SK-N-SH treated with all-trans-retinoic acid at 6 μM for 48 hours (cell line): ENCODE data around the gene NCAM2.

ENCODE experiments used
- ATAC-seq: fragments of 200-7000 bp; cut with Tn5 transposase; 3 replicates; pipeline ENCODE4 v1.9.1; 2020; ENCODE audit warnings: mild to moderate bottlenecking, moderate library complexity
- ARNTL ChIP-seq: fragments of 450-650 bp; formaldehyde crosslinking; IDR thresholded peaks from 2 replicates; pipeline ENCODE4 v1.5.0; 2020; ENCODE audit warnings: low read depth, mild to moderate bottlenecking, moderate library complexity, borderline replicate concordance
- BACH2 ChIP-seq: fragments of 250-450 bp; sonication (Bioruptor Pico); IDR thresholded peaks from 2 replicates; pipeline ENCODE4 v1.9.0; 2021; ENCODE audit warnings: mild to moderate bottlenecking, borderline replicate concordance
- CSDC2 ChIP-seq: fragments of 250-450 bp; sonication (Bioruptor Pico); IDR thresholded peaks from 2 replicates; pipeline ENCODE4 v1.5.0; 2020; ENCODE audit warnings: mild to moderate bottlenecking, moderate library complexity
- ESRRG ChIP-seq: fragments of 250-450 bp; sonication (Bioruptor Pico); IDR thresholded peaks from 2 replicates; pipeline ENCODE4 v1.6.1; 2021; ENCODE audit warnings: mild to moderate bottlenecking
- GLIS3 ChIP-seq: fragments of 250-450 bp; sonication (Bioruptor Pico); IDR thresholded peaks from 2 replicates; pipeline ENCODE4 v1.5.0; 2020; ENCODE audit warnings: mild to moderate bottlenecking, moderate library complexity
- ISL1 ChIP-seq: fragments of 250-450 bp; sonication (Bioruptor Pico); IDR thresholded peaks from 2 replicates; pipeline ENCODE4 v2.1.2; 2022; ENCODE audit warnings: mild to moderate bottlenecking, moderate library complexity
- OSR1 ChIP-seq: fragments of 250-450 bp; sonication (Bioruptor Pico); IDR thresholded peaks from 2 replicates; pipeline ENCODE4 v1.8.0; 2022; ENCODE audit warnings: moderate library complexity, mild to moderate bottlenecking, inconsistent platforms
- PPARA ChIP-seq: fragments of 250-450 bp; sonication (Bioruptor Pico); IDR thresholded peaks from 2 replicates; pipeline ENCODE4 v1.5.0; 2020; ENCODE audit warnings: mild to moderate bottlenecking, borderline replicate concordance
- RARB ChIP-seq: fragments of 250-450 bp; sonication (Bioruptor Pico); IDR thresholded peaks from 2 replicates; pipeline ENCODE4 v1.8.0; 2021; ENCODE audit warnings: mild to moderate bottlenecking, moderate library complexity
- SNAI2 ChIP-seq: fragments of 250-450 bp; sonication (Bioruptor Pico); IDR thresholded peaks from 2 replicates; pipeline ENCODE4 v1.5.0; 2020; ENCODE audit warnings: mild to moderate bottlenecking, moderate library complexity
- TCF4 ChIP-seq: fragments of 250-450 bp; sonication (Bioruptor Pico); IDR thresholded peaks from 2 replicates; pipeline ENCODE4 v1.8.0; 2021; ENCODE audit warnings: mild to moderate bottlenecking, moderate library complexity, borderline replicate concordance
- TOX ChIP-seq: fragments of 250-450 bp; sonication (Bioruptor Pico); IDR thresholded peaks from 2 replicates; pipeline ENCODE4 v1.8.0; 2021; ENCODE audit warnings: mild to moderate bottlenecking, moderate library complexity, borderline replicate concordance
- ZC3H10 ChIP-seq: fragments of 250-450 bp; sonication (Bioruptor Pico); IDR thresholded peaks from 2 replicates; pipeline ENCODE4 v1.5.1; 2021; ENCODE audit warnings: mild to moderate bottlenecking, moderate library complexity
- ZFP3 ChIP-seq: fragments of 250-450 bp; sonication (Bioruptor Pico); IDR thresholded peaks from 2 replicates; pipeline ENCODE4 v1.5.0; 2020; ENCODE audit warnings: mild to moderate bottlenecking, moderate library complexity
- ZFP30 ChIP-seq: fragments of 450-650 bp; formaldehyde crosslinking; IDR thresholded peaks from 2 replicates; pipeline ENCODE4 v1.5.0; 2022; ENCODE audit warnings: mild to moderate bottlenecking, moderate library complexity
- ZNF565 ChIP-seq: fragments of 450-650 bp; formaldehyde crosslinking; conservative IDR thresholded peaks from 2 replicates; pipeline ENCODE4 v1.5.0; 2020; ENCODE audit warnings: low read depth, mild to moderate bottlenecking, moderate library complexity
- ZNF70 ChIP-seq: fragments of 450-650 bp; formaldehyde crosslinking; IDR thresholded peaks from 2 replicates; pipeline ENCODE4 v1.5.0; 2020; ENCODE audit warnings: mild to moderate bottlenecking, moderate library complexity
- ZNF8 ChIP-seq: fragments of 450-650 bp; formaldehyde crosslinking; IDR thresholded peaks from 2 replicates; pipeline ENCODE4 v1.5.0; 2020; ENCODE audit warnings: mild to moderate bottlenecking, moderate library complexity
- TF ChIP-seq, protein P1 (sequence below): fragments of 250-450 bp; sonication (Bioruptor Pico); IDR thresholded peaks from 2 replicates; pipeline ENCODE4 v1.8.0; 2020; ENCODE audit warnings: mild to moderate bottlenecking, moderate library complexity, borderline replicate concordance
- TF ChIP-seq, protein P2 (sequence below): fragments of 250-450 bp; sonication (Bioruptor Pico); IDR thresholded peaks from 2 replicates; pipeline ENCODE4 v1.8.0; 2021; ENCODE audit warnings: low read depth, mild to moderate bottlenecking, moderate library complexity, borderline replicate concordance
- TF ChIP-seq, protein P3 (sequence below): fragments of 250-450 bp; sonication (Bioruptor Pico); IDR thresholded peaks from 2 replicates; pipeline ENCODE4 v1.5.0; 2020; ENCODE audit warnings: mild to moderate bottlenecking, moderate library complexity
- TF ChIP-seq, protein P4 (sequence below): fragments of 250-450 bp; sonication (Bioruptor Pico); IDR thresholded peaks from 2 replicates; pipeline ENCODE4 v1.5.1; 2021; ENCODE audit warnings: mild to moderate bottlenecking, moderate library complexity
- TF ChIP-seq, protein P5 (sequence below): fragments of 250-450 bp; sonication (Bioruptor Pico); IDR thresholded peaks from 2 replicates; pipeline ENCODE4 v1.5.1; 2020; ENCODE audit warnings: low read depth, mild to moderate bottlenecking, moderate library complexity

NCAM2 gene

DNA sequence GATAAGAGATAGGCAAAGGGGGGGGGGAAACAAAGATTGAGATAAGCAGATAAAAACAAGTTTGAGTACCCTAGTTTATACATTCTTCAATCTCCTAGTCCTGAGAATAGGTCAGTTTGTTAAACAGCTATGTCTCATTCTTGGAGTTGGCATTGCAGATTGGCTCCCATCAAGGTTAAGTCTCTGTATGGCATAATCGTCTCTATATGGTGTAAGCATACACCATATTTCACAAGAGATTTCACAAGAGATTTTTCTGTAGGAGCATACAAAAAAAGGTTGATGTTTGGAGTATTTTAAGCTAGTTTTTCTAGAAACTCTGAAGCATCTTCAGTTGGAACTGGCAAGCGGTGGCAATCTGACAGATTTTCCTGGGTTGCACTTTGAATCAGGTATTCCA lies 35.8 kb downstream of the NCAM2 start:
- ATAC-seq = no peak
- TF ChIP-seq, protein P1, sequence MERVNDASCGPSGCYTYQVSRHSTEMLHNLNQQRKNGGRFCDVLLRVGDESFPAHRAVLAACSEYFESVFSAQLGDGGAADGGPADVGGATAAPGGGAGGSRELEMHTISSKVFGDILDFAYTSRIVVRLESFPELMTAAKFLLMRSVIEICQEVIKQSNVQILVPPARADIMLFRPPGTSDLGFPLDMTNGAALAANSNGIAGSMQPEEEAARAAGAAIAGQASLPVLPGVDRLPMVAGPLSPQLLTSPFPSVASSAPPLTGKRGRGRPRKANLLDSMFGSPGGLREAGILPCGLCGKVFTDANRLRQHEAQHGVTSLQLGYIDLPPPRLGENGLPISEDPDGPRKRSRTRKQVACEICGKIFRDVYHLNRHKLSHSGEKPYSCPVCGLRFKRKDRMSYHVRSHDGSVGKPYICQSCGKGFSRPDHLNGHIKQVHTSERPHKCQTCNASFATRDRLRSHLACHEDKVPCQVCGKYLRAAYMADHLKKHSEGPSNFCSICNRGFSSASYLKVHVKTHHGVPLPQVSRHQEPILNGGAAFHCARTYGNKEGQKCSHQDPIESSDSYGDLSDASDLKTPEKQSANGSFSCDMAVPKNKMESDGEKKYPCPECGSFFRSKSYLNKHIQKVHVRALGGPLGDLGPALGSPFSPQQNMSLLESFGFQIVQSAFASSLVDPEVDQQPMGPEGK = no peak
- TF ChIP-seq TCF4 (CRISPR knock-in tag) = no peak
- TF ChIP-seq RARB (CRISPR knock-in tag) = no peak
- TF ChIP-seq TOX = no peak
- TF ChIP-seq ZNF70 (CRISPR knock-in tag) = no peak
- TF ChIP-seq, protein P2, sequence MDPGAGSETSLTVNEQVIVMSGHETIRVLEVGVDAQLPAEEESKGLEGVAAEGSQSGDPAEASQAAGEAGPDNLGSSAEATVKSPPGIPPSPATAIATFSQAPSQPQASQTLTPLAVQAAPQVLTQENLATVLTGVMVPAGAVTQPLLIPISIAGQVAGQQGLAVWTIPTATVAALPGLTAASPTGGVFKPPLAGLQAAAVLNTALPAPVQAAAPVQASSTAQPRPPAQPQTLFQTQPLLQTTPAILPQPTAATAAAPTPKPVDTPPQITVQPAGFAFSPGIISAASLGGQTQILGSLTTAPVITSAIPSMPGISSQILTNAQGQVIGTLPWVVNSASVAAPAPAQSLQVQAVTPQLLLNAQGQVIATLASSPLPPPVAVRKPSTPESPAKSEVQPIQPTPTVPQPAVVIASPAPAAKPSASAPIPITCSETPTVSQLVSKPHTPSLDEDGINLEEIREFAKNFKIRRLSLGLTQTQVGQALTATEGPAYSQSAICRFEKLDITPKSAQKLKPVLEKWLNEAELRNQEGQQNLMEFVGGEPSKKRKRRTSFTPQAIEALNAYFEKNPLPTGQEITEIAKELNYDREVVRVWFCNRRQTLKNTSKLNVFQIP = no peak
- no peak for TF ChIP-seq GLIS3 (CRISPR knock-in tag)
- no peak for TF ChIP-seq CSDC2 (CRISPR knock-in tag)
- TF ChIP-seq ISL1 = no peak
- no peak for TF ChIP-seq PPARA (CRISPR knock-in tag)
- TF ChIP-seq, protein P3, sequence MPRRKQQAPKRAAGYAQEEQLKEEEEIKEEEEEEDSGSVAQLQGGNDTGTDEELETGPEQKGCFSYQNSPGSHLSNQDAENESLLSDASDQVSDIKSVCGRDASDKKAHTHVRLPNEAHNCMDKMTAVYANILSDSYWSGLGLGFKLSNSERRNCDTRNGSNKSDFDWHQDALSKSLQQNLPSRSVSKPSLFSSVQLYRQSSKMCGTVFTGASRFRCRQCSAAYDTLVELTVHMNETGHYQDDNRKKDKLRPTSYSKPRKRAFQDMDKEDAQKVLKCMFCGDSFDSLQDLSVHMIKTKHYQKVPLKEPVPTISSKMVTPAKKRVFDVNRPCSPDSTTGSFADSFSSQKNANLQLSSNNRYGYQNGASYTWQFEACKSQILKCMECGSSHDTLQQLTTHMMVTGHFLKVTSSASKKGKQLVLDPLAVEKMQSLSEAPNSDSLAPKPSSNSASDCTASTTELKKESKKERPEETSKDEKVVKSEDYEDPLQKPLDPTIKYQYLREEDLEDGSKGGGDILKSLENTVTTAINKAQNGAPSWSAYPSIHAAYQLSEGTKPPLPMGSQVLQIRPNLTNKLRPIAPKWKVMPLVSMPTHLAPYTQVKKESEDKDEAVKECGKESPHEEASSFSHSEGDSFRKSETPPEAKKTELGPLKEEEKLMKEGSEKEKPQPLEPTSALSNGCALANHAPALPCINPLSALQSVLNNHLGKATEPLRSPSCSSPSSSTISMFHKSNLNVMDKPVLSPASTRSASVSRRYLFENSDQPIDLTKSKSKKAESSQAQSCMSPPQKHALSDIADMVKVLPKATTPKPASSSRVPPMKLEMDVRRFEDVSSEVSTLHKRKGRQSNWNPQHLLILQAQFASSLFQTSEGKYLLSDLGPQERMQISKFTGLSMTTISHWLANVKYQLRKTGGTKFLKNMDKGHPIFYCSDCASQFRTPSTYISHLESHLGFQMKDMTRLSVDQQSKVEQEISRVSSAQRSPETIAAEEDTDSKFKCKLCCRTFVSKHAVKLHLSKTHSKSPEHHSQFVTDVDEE (CRISPR knock-in tag) = no peak
- TF ChIP-seq ZNF565 = no peak
- no peak for TF ChIP-seq ARNTL (CRISPR knock-in tag)
- TF ChIP-seq ZC3H10 (CRISPR knock-in tag) = no peak
- no peak for TF ChIP-seq BACH2
- no peak for TF ChIP-seq ZFP30 (CRISPR knock-in tag)
- TF ChIP-seq ZNF8 = no peak
- TF ChIP-seq SNAI2 = no peak

DNA sequence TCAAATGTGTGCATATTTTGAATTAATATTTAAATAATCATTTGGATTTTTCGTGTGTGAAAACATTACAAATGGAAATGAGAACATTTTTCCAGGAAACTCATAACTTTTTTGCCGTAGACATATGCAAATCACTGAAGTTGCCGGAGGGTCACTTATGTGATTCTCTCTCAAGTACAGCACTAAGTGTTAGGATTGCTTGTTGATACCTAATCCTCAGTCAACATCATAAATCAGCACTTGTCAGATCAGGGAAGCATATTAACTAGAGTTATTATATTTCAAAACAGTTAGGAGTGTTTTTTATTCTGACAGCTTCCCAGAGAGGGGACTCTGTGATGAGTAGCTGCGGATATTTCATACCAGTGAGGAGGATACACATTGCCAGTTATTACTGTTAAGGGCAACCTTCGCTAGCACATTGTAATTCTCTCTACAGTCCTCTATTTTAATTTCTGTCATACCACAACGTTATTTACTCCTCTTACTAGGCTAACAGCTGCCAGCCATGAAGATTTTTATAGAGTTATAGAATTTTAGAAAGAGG lies 41.5 kb downstream of the NCAM2 start:
- ATAC-seq = no peak
- TF ChIP-seq, protein P4, sequence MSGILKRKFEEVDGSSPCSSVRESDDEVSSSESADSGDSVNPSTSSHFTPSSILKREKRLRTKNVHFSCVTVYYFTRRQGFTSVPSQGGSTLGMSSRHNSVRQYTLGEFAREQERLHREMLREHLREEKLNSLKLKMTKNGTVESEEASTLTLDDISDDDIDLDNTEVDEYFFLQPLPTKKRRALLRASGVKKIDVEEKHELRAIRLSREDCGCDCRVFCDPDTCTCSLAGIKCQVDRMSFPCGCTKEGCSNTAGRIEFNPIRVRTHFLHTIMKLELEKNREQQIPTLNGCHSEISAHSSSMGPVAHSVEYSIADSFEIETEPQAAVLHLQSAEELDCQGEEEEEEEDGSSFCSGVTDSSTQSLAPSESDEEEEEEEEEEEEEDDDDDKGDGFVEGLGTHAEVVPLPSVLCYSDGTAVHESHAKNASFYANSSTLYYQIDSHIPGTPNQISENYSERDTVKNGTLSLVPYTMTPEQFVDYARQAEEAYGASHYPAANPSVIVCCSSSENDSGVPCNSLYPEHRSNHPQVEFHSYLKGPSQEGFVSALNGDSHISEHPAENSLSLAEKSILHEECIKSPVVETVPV = no peak
- no peak for TF ChIP-seq ISL1
- no peak for TF ChIP-seq BACH2
- TF ChIP-seq CSDC2 (CRISPR knock-in tag) = no peak

DNA sequence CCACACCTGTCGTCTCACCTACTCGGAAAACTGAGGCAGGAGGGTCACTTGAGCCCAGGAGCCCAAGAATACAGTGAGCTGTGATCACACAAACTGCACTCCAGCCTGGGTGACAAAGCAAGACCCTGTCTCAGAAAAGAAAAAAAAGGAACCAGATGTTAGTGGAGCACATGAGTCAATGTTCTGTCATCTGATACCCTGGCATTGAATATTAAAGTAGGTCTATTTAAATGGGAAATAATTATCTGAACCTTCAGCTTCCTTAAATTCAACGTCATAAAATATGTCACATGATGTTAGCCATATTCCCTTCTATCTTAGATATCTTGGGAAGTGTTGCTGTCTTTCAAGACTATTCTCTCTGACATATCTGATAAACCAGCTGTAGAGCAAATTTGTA lies 47.3 kb downstream of the NCAM2 start:
- ATAC-seq = no peak; the same call in 1 of the 3 replicates
- TF ChIP-seq, protein P2 = no peak
- TF ChIP-seq, protein P3 (CRISPR knock-in tag) = no peak
- TF ChIP-seq OSR1 (CRISPR knock-in tag) = no peak
- no peak for TF ChIP-seq GLIS3 (CRISPR knock-in tag)
- no peak for TF ChIP-seq ZFP3 (CRISPR knock-in tag)
- TF ChIP-seq, protein P5, sequence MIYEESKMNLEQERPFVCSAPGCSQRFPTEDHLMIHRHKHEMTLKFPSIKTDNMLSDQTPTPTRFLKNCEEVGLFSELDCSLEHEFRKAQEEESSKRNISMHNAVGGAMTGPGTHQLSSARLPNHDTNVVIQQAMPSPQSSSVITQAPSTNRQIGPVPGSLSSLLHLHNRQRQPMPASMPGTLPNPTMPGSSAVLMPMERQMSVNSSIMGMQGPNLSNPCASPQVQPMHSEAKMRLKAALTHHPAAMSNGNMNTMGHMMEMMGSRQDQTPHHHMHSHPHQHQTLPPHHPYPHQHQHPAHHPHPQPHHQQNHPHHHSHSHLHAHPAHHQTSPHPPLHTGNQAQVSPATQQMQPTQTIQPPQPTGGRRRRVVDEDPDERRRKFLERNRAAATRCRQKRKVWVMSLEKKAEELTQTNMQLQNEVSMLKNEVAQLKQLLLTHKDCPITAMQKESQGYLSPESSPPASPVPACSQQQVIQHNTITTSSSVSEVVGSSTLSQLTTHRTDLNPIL (CRISPR knock-in tag) = no peak
- TF ChIP-seq SNAI2 = no peak
- TF ChIP-seq RARB (CRISPR knock-in tag) = no peak
- no peak for TF ChIP-seq ZNF8
- TF ChIP-seq TOX = no peak
- TF ChIP-seq CSDC2 (CRISPR knock-in tag) = no peak
- no peak for TF ChIP-seq ESRRG (CRISPR knock-in tag)
- no peak for TF ChIP-seq ZFP30 (CRISPR knock-in tag)
- no peak for TF ChIP-seq TCF4 (CRISPR knock-in tag)
- TF ChIP-seq ZNF70 (CRISPR knock-in tag) = no peak
- no peak for TF ChIP-seq ARNTL (CRISPR knock-in tag)
- no peak for TF ChIP-seq ISL1
- no peak for TF ChIP-seq ZNF565
